OCI-LY7 (cell line): Measurements from ENCODE around the gene NAPA. TPM values are rescaled to one million over a fixed set of nuclear protein-coding genes. Genes with fewer than 3 reads are reported as not detected.

Source experiments
- BruUV-seq: library from RNA; stranded (reverse); fragments of 400-500 nt; replicated peaks from 2 replicates; lab custom pipeline; 2021; lab: Mats Ljungman, UMichigan
- CTCF ChIA-PET: fragments of 300-600 bp; sonication (Branson Sonifier 250); formaldehyde crosslinking; loops from one replicate; lab custom pipeline; 2022; ENCODE audit warnings: antibody characterized with exemption; ENCODE audit not compliant: unreplicated experiment; lab: Charles Lee
- POLR2A ChIA-PET: fragments of 300-600 bp; sonication (Branson Sonifier 250); formaldehyde crosslinking; loops from one replicate; lab custom pipeline; 2022; ENCODE audit warnings: antibody characterized with exemption; lab: Charles Lee
- DNase-seq: peaks from one replicate; pipeline ENCODE4 v3.0.0-alpha.2; 2015; ENCODE audit warnings: low spot score
- H2AFZ ChIP-seq: fragments of 200-600 bp; sonication (generic), shearing (Covaris generic); 2 replicates; pipeline ENCODE4 v1.6.1; 2014; ENCODE audit warnings: mild to moderate bottlenecking, antibody characterized with exemption, low read length, moderate library complexity
- H3K27ac ChIP-seq: fragments of 200-600 bp; sonication (generic); 2 replicates; pipeline ENCODE4 v1.5.1; 2014; ENCODE audit warnings: mixed run types, low read depth, mild to moderate bottlenecking, moderate library complexity, low read length, inconsistent platforms; ENCODE audit not compliant: poor library complexity, severe bottlenecking
- H3K36me3 ChIP-seq: fragments of 200-600 bp; sonication (generic); 2 replicates; pipeline ENCODE4 v1.6.1; 2014; ENCODE audit warnings: mild to moderate bottlenecking, antibody characterized with exemption, low read length, moderate library complexity, mixed read lengths; ENCODE audit not compliant: insufficient read depth
- H3K4me1 ChIP-seq: fragments of 200-600 bp; sonication (generic); 2 replicates; pipeline ENCODE4 v1.5.1; 2014; ENCODE audit warnings: mild to moderate bottlenecking, low read length; ENCODE audit not compliant: insufficient read depth, poor library complexity, severe bottlenecking
- H3K4me2 ChIP-seq: fragments of 200-600 bp; sonication (generic); 2 replicates; pipeline ENCODE4 v1.6.1; 2014; ENCODE audit warnings: mild to moderate bottlenecking, low read length
- H3K4me3 ChIP-seq: fragments of 200-600 bp; sonication (generic); 2 replicates; pipeline ENCODE4 v1.5.1; 2014; ENCODE audit warnings: mild to moderate bottlenecking, low read depth, low read length; ENCODE audit not compliant: poor library complexity, severe bottlenecking
- H3K79me2 ChIP-seq: fragments of 200-600 bp; sonication (generic); 2 replicates; pipeline ENCODE4 v1.6.1; 2016; ENCODE audit warnings: low read depth, mild to moderate bottlenecking, low read length, moderate library complexity, mixed read lengths; ENCODE audit not compliant: insufficient read depth
- H3K9me2 ChIP-seq: fragments of 200-600 bp; sonication (generic); 2 replicates; pipeline ENCODE4 v1.6.1; 2016; ENCODE audit warnings: mild to moderate bottlenecking, low read length, mixed read lengths; ENCODE audit not compliant: insufficient read depth
- H3K9me3 ChIP-seq: fragments of 200-600 bp; sonication (generic); 2 replicates; pipeline ENCODE4 v1.6.1; 2014; ENCODE audit warnings: mild to moderate bottlenecking, mixed run types, low read length, mixed read lengths
- H4K20me1 ChIP-seq: fragments of 200-600 bp; sonication (generic); 2 replicates; pipeline ENCODE4 v1.6.1; 2014; ENCODE audit warnings: mild to moderate bottlenecking, antibody characterized with exemption, low read length, moderate library complexity, mixed read lengths; ENCODE audit not compliant: insufficient read depth
- CTCF ChIP-seq: fragments of 200-600 bp; sonication (generic); conservative IDR thresholded peaks from 2 replicates; pipeline ENCODE4 v1.5.1; 2014; ENCODE audit warnings: mild to moderate bottlenecking, antibody characterized with exemption, low read length, moderate library complexity, mixed read lengths
- EZH2phosphoT487 ChIP-seq: fragments of 200-600 bp; sonication (generic); IDR thresholded peaks from 2 replicates; pipeline ENCODE4 v1.6.1; 2018; ENCODE audit warnings: low read depth, borderline replicate concordance, mild to moderate bottlenecking, mixed run types, antibody characterized with exemption, low read length, moderate library complexity, mixed read lengths
- intact Hi-C: fragments of 100-400 bp; cut with micrococcal nuclease; formaldehyde crosslinking; loops from one replicate; pipeline ENCODE4 v1.10.0; 2022; ENCODE audit not compliant: unreplicated experiment
- total RNA-seq, 2 experiments: library from RNA; depleted of rRNA in 1 of 2; stranded (reverse); fragments of >200 nt in 1 of 2; shearing (Covaris generic) in 1 of 2; gene quantifications; 2 replicates each; pipeline ENCODE4 v1.2.3, GENCODE V29; 2014 to 2022

The NAPA gene
- total RNA-seq, 2 experiments from 2014 or later: 56.5 to 71.4 TPM

- BruUV-seq: no TSS peak
- TF ChIP-seq EZH2phosphoT487: no peak
- no peak for TF ChIP-seq CTCF
- peaks cover under 1% of the 10 kb centered on the region for H3K4me1 ChIP-seq
- no peak for DNase-seq
- no peaks in the 10 kb centered on the region for H3K36me3 ChIP-seq
- no peaks in the 10 kb centered on the region for H3K79me2 ChIP-seq
- intact Hi-C loops: no loop called here
- H2AFZ ChIP-seq: no peak overlapping the region
- H3K9me2 ChIP-seq: no peaks in the 10 kb centered on the region
- no peaks in the 10 kb centered on the region for H3K9me3 ChIP-seq
- no peaks in the 10 kb centered on the region for H4K20me1 ChIP-seq
- H3K27ac ChIP-seq: no peak overlapping the region
- ChIA-PET CTCF (no interaction called here), POLR2A (interaction anchor here (0.7 kb wide), 1 partner anchor 13 kb away, joined by 3 read pairs; no protein-coding TSS in a partner anchor)
- no peak overlapping the region for H3K4me2 ChIP-seq
- no peak overlapping the region for H3K4me3 ChIP-seq
Measured at GRCh38 chr19:47529018-47529742, 14.3 kb upstream of the NAPA start.

GRCh38 chr19:47526798-47527197 lies 11.9 kb upstream of the NAPA start:
- Histone ChIP-seq H3K79me2 (no peaks in the 10 kb centered on the region), H3K9me3 (no peaks in the 10 kb centered on the region), H3K36me3 (no peaks in the 10 kb centered on the region), H3K4me2 (no peak overlapping the region), H4K20me1 (no peaks in the 10 kb centered on the region), H3K4me3 (no peak overlapping the region), H3K27ac (no peak overlapping the region), H2AFZ (no peak overlapping the region), H3K4me1 (peaks cover 21% of the 10 kb centered on the region), H3K9me2 (no peaks in the 10 kb centered on the region)
- DNase-seq: no peak
- intact Hi-C loops: no loop called here
- no peak for TF ChIP-seq EZH2phosphoT487
- no peak for TF ChIP-seq CTCF
- ChIA-PET CTCF (no interaction called here), POLR2A (no interaction called here)
- no TSS peak for BruUV-seq

- no peak overlapping the region for H3K27ac ChIP-seq
- H3K4me2 ChIP-seq: peak overlapping the region; percentile 37
- H3K79me2 ChIP-seq: no peaks in the 10 kb centered on the region
- DNase-seq: peak; percentile 47
- no peaks in the 10 kb centered on the region for H3K36me3 ChIP-seq
- no peak for TF ChIP-seq EZH2phosphoT487
- TF ChIP-seq CTCF: no peak
- H4K20me1 ChIP-seq: no peaks in the 10 kb centered on the region
- BruUV-seq: no TSS peak
- H3K9me3 ChIP-seq: no peaks in the 10 kb centered on the region
- intact Hi-C loops: no loop called here
- peak overlapping the region; percentile 86 for H2AFZ ChIP-seq
- CTCF ChIA-PET: interaction anchor here (0.6 kb wide), 1 partner anchor 95 kb away, joined by 3 read pairs; no protein-coding TSS in a partner anchor
- no peaks in the 10 kb centered on the region for H3K9me2 ChIP-seq
- POLR2A ChIA-PET: interaction anchor here (0.6 to 0.8 kb wide), 4 partner anchors 71 to 200 kb away, joined by 3 to 4 read pairs (median 3); no protein-coding TSS in a partner anchor
- peaks cover 48% of the 10 kb centered on the region for H3K4me1 ChIP-seq
- H3K4me3 ChIP-seq: no peak overlapping the region
Measured at GRCh38 chr19:47523473-47523872, 8.6 kb upstream of the NAPA start.
